ENCODE data around the gene PSMB7.

The PSMB7 gene

DNA sequence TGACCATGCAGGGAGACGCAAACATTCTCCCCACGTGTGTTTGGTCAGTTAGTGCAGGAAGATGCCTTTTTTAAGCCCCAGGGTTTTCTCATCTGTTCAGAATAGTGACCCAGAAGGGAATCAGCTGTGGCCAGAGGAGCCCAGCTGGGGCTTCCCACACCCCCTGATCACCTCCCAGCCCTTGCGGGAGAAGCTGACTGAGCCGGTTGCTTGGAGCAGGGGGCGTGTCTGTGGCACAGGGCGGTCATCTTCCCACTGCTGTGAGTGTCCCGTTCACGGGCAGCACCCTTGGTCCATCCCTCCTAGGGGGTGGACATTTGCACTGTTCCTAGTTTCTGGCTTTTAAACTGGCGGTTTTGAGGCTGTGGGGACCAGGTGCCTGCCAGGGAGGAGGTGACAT lies 87.8 kb downstream of the PSMB7 start:
- no peak for DNase-seq (ENCODE audit: low read depth)

DNA sequence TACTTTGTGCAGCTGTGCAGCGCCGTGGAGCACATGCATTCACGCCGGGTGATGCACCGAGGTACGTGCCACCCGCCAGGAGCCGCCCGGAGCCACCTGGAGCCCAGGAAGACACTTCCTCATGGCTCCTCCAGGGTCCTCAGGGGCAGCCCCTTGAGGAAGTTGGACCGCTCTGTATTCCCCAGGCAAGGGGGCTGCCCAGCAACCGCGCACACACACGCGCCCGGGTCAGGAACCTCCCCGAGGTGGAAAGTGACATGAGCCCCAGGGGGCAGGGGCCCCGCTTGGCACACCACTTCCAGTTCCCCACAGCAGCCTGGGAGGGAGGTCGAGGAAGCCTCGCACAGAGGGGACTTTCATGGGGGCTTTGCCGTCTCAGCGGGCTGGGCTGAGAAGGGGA lies 88.9 kb downstream of the PSMB7 start:
- DNase-seq (ENCODE audit: low read depth), result no peak

- DNase-seq (ENCODE audit: low read depth), result no peak
These were observed 89.4 kb downstream of the PSMB7 start for GRCh38 chr9:124325816-124326215.

- DNase-seq (ENCODE audit: low read depth), result no peak
These were observed 91.3 kb downstream of the PSMB7 start for GRCh38 chr9:124323904-124324303.

DNA sequence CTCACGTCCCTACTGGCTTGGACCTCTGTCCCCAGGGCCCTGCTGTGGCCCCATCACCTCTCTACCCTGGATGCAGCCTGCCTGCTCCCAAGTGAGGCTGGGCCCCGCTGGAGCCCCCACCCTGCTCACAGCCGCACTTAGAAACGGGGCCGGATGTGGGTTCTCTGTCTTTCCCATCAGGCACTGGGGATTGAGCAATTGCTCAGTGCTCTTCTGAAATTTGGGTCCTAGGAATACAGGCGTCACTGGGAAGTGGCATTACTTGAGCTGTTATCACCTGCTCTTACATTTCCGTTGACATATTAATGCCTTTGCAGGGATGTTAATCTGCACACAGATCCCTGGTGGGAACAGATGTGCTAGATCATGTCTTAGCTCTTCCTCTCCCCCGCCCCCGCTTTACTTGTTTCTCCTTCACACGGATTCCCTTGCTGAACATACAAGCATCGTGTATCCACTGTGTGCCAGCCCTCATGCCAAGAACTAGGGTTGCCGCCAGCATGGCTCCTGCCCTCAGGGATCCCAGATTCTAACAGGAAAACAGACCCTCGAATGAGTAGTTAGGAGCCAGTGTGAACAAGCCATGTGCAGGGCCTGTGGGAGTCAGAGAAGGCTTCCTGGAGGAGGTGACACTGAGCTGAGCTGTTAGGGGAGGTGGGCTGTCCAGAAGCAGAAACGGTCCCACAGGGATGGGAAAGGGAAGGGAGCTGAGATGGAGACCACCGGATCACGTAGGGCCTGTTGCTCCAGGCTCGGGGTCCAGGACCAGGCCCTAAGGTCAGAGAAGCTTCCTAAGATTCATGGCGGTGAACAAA lies 92.4 kb downstream of the PSMB7 start:
- peak; percentile 21 for DNase-seq (ENCODE audit: low read depth)

DNA sequence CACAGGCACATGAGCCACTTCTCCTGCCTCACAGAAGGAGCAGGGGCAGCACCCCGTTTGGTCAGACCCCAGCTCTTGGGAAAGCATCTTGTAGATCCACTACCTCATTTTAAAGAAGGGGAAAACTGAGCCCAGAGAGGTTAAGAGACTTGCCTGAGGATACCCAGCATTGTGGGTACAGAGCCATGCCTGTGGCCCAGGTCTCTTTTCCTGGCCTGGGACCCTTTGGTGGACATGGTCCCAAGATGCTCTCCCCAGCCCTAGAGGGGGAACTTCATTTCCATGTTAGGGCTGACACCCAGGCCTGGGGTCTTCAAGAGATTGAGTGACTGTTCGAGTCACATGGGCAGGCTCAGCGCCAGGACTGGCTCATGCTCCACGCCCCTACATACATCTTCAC lies 93.3 kb downstream of the PSMB7 start:
- no peak for DNase-seq (ENCODE audit: low read depth)

GRCh38 chr9:124321416-124321815 lies 93.8 kb downstream of the PSMB7 start:
- no peak for DNase-seq (ENCODE audit: low read depth)

- DNase-seq (ENCODE audit: low read depth), result peak; percentile 76
These were observed 94.9 kb downstream of the PSMB7 start for GRCh38 chr9:124320062-124320973.

GRCh38 chr9:124315882-124316281 lies 99.4 kb downstream of the PSMB7 start:
- DNase-seq (ENCODE audit: low read depth), result no peak

- no peak for DNase-seq (ENCODE audit: low read depth)
These were observed 101.3 kb downstream of the PSMB7 start for GRCh38 chr9:124313940-124314339.

GRCh38 chr9:124312290-124313265 lies 102.7 kb downstream of the PSMB7 start:
- DNase-seq (ENCODE audit: low read depth), result no peak

DNA sequence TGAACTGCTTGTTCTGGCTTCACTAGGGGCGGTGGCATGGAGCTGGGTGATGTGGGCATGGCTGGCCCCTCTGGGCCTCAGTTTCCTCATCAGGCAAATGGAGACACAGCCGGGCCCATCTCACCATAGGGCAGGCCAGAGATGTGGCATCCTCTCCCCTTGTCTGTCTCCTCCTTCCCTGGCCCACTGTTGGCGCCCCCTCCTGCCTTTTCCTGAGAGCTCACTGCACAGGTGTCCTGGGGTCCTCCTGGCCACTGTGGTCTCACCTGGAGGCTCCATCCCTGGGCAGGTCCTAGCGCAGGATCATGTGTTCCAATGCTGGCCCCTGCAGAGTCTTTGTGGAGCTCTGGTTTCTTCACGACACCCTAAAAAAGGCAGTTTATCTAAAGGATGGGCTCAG lies 104.0 kb downstream of the PSMB7 start:
- no peak for DNase-seq (ENCODE audit: low read depth)

GRCh38 chr9:124309667-124310084 lies 105.6 kb downstream of the PSMB7 start:
- peak; percentile 98 for DNase-seq (ENCODE audit: low read depth)

- no peak for DNase-seq (ENCODE audit: low read depth)
These were observed 106.4 kb downstream of the PSMB7 start for GRCh38 chr9:124308606-124309491.

DNA sequence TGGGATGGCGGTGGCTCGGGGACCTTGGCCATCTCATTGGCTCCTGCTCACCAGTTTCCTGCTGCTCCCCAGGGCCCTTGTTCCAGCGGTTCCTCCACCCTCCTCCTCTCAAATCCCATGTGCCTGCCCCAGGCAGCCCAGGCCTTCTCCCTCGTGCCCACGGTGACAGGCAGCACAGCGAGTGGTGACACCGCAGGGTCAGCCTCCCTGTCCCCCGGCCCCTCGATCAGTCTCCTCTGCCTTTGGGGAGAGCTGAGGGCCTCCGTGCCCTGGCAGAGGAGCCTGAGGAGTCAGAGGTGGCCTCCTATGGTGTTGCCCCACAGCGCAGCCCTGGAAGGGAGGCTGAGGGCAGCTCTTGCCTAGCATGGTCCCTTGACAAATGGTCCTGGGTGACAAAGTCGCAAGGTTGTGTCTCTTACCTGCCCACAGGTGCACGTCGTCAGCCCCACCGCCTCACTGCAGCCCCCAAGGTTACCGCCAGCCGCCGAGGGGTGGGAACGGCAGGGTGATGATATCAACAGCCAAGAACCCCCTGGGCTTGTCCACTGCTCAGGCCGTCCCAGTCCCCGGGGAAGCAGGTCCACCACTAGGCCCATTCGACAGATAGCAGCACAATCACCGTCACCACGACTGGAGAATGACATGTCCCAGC lies 107.7 kb downstream of the PSMB7 start:
- no peak for DNase-seq (ENCODE audit: low read depth)

DNA sequence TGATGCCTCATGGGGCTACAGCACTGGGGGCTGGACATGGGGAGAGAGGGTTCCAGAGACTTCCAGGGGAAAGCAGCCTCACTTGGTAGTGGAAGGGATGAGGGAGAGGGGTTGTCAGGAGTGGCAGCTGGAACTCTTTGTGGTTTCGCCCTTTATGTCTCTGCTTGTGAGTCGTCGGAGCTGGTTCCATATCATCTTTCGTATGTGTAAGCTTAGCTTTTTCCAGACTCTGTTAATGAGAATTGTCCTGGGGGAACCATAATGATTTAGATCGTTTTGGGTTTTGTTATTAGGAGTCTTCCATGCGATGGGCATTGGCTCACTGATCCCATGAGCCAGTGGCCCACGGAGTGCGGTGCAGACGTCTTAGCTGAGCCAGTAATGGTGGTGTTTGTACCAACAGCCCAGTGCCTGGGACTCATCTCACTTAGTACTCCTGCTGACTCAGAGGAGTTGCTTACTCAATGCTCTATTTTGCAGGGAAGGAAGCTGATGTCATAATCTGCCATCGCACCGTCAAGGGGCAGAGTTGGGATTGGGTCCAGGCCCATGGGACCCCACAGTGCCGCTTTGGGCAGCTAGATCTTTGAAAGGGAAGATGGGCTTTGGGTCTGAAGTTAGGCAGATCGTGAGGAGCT lies 109.0 kb downstream of the PSMB7 start:
- peak; percentile 88 for DNase-seq (ENCODE audit: low read depth)

DNA sequence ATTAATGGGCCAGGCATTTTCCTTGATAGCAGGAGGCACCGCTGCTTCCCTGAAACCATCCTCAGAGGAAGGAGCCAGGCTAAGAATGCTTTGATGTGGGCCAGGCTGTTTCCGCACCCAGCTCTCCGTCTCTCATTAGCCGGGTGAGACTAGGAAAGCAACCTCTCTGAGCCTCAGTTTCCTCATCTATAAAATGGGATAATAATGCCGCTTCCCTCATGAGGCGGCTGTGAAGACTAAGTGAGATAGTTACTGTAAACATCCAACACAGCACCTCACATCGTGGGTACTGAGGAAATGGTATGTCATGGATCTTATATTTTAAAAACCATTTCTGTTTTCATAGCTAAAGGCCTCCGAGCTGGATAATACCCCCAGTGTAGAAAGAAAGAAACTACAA lies 111.0 kb downstream of the PSMB7 start:
- no peak for DNase-seq (ENCODE audit: low read depth)

DNA sequence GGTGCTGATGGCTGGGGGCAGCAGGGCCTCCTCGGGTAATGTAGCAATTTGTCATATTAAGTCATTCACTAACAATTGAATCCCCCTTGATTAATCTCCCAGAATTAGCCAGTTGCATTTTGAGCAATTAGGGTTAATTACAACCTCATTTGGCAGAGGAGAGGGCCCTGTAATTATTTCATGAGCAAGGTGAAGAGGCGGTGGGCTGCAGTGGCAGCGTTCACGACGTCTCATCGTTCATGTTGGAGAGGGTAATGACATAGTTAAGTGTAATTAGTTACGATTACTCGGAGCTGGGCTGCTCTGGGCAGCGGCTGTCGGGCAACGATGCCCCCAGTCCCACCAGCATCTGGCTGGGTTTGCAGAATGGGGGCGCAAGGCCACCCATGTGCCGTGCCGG lies 111.5 kb downstream of the PSMB7 start:
- no peak for DNase-seq (ENCODE audit: low read depth)

Data from EH (cell line).